ENCODE measurements around the gene SLC2A11. TPM values are rescaled to one million over a fixed set of nuclear protein-coding genes. Genes with fewer than 3 reads are reported as not detected.

SLC2A11 gene
- total and polyA plus RNA-seq, 10 of the 15 experiments (the other 5 are each of a cell fraction or from before 2014, with no cell fraction given), result 0.98 to 18.3 (median 8.6) TPM

- TF ChIP-seq ZNF217 (IDR thresholded peaks at IDR 0.05) (no peak), CTCF (IDR thresholded peaks at IDR 0.05 in 2 of 3, conservative IDR thresholded peaks at IDR 0.05 in 1 of 3; ENCODE audit: control insufficient read depth in 2 of 3, extremely low read depth in 1 of 3, insufficient read depth in 1 of 3, low read depth in 3 of 3, low read length in 3 of 3) (no peak)
- TF ChIP-seq, protein P1, sequence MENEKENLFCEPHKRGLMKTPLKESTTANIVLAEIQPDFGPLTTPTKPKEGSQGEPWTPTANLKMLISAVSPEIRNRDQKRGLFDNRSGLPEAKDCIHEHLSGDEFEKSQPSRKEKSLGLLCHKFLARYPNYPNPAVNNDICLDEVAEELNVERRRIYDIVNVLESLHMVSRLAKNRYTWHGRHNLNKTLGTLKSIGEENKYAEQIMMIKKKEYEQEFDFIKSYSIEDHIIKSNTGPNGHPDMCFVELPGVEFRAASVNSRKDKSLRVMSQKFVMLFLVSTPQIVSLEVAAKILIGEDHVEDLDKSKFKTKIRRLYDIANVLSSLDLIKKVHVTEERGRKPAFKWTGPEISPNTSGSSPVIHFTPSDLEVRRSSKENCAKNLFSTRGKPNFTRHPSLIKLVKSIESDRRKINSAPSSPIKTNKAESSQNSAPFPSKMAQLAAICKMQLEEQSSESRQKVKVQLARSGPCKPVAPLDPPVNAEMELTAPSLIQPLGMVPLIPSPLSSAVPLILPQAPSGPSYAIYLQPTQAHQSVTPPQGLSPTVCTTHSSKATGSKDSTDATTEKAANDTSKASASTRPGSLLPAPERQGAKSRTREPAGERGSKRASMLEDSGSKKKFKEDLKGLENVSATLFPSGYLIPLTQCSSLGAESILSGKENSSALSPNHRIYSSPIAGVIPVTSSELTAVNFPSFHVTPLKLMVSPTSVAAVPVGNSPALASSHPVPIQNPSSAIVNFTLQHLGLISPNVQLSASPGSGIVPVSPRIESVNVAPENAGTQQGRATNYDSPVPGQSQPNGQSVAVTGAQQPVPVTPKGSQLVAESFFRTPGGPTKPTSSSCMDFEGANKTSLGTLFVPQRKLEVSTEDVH (IDR thresholded peaks at IDR 0.05; ENCODE audit: low read depth, partially characterized antibody), result no peak
These were observed 32.3 kb upstream of the SLC2A11 start (continued) for GRCh38 chr22:23825246-23825905.

DNA sequence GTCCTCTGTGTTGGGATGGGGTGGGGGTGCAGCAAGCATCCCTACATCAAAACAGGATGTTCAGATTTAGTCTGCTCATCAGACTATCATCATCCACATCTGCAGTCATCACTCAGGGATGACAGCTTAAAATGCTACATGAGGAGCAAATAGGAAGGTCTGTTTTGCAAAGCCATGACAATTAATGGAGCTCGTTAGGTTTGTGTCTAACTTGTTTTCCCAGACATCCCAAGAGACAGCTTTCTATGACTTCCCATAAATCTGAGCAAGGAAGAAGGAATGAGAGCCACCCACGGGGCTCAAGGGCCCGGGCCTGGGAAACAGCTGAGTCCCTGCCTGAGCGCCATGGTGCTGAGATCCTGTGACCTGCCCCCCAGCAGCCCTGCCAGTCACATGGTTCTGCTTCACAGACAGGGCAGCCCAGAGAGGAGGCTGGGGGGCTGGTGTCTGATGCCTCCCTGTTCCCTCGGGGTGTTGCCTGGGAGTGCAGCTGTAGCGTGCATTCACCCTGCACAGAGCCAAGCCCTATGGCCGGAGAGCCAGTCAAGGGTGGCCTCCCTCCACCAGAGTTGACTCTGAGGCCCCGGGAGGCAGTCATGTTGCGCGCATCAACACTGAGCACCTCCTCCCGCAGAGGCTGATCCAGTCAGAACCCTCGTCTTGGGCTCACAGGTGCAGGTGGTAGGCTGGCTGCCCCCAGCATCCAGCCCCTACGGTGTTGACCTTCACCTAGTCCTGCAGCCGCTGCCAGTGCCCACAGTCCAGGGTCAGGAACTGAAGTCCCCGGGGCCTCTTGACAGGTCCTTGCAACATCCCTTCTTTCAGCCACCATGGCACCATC is 30.9 kb upstream of the SLC2A11 start:
- Histone ChIP-seq H3K4me3 (no peak overlapping the region), H3K36me3 (ENCODE audit: control insufficient read depth in 2 of 2, insufficient read depth in 2 of 2, low read length in 1 of 2) (peaks cover 45 to 59% of the 10 kb centered on the region in 2 experiments), H3K4me2 (ENCODE audit: control insufficient read depth, insufficient read depth) (no peak overlapping the region), H3K9ac (ENCODE audit: control insufficient read depth, insufficient read depth, low read length) (no peak overlapping the region), H3K9me3 (replicated peaks; ENCODE audit: control insufficient read depth, insufficient read depth, low read length) (no peaks in the 10 kb centered on the region), H3K27me3 (replicated peaks in 1 of 2; ENCODE audit: control insufficient read depth in 2 of 2, insufficient read depth in 2 of 2, low read length in 1 of 2) (no peaks in the 10 kb centered on the region), H3K4me1 (ENCODE audit: control insufficient read depth, insufficient read depth, low read length) (peaks cover 3% of the 10 kb centered on the region), H3K79me2 (ENCODE audit: control insufficient read depth, insufficient read depth, low read length) (peaks cover 2% of the 10 kb centered on the region), H2AFZ (ENCODE audit: control insufficient read depth, low read depth, low read length) (no peak overlapping the region), H3K27ac (ENCODE audit: control insufficient read depth, insufficient read depth) (no peak overlapping the region), H4K20me1 (ENCODE audit: control insufficient read depth, insufficient read depth) (peaks cover 2% of the 10 kb centered on the region; the same call in 1 of the 2 replicates)
- BruUV-seq (replicated peaks), result no TSS peak
- ATAC-seq, result no peak
- WGBS (ENCODE audit: insufficient coverage, insufficient replicate concordance, low lambda C conversion rate, missing lambda C conversion rate), result 88% methylated on average over 15 of the region's 15 CpGs
- ChIA-PET RAD21 (ENCODE audit: unreplicated experiment) (no interaction called here), SMC1A (ENCODE audit: uncharacterized antibody, unreplicated experiment) (interaction anchor here (0.7 kb wide), 1 partner anchor 58 kb away, joined by 3 read pairs; no protein-coding TSS in a partner anchor), CTCF (interaction anchor here (1.3 to 2.0 kb wide), 2 partner anchors 11 to 51 kb away, joined by 3 to 4 read pairs; no protein-coding TSS in a partner anchor), POLR2A (no interaction called here)
- FAIRE-seq, result peak; percentile 52
- in situ Hi-C loops (cut with MboI), result no loop called here
- intact Hi-C loops (cut with micrococcal nuclease; ENCODE audit: unreplicated experiment), result no loop called here
- no peak for DNase-seq (ENCODE audit: low read depth, low spot score)
- TF ChIP-seq POLR2A (IDR thresholded peaks at IDR 0.05; ENCODE audit: low read depth, low read length) (peak; percentile 18; the same call in 1 of the 2 replicates), PML (IDR thresholded peaks at IDR 0.05; ENCODE audit: low read length) (no peak), NR2F1 (conservative IDR thresholded peaks at IDR 0.05) (no peak)

Measured in GM12878 (cell line).